Trophoblast cell (in vitro differentiated cells and primary cell): ENCODE results near the gene UBE2E2.

Source experiments
- DNase-seq, 2 donors: peaks; one replicate each; pipeline ENCODE4 v3.0.0-alpha.2; 2016
- H2AFZ ChIP-seq: 2 replicates; pipeline ENCODE4 v1.6.1; 2013; ENCODE audit warnings: low read length, moderate library complexity, mild to moderate bottlenecking; ENCODE audit not compliant: insufficient read depth, poor library complexity
- H2AK5ac ChIP-seq: 2 replicates; pipeline ENCODE4 v1.6.1; 2013; ENCODE audit warnings: mild to moderate bottlenecking, low read length
- H2BK120ac ChIP-seq: 2 replicates; pipeline ENCODE4 v1.6.1; 2013; ENCODE audit warnings: low read length, mild to moderate bottlenecking, moderate library complexity; ENCODE audit not compliant: insufficient read depth, poor library complexity
- H2BK12ac ChIP-seq: 2 replicates; pipeline ENCODE4 v1.6.1; 2013; ENCODE audit warnings: mild to moderate bottlenecking, low read length, moderate library complexity
- H2BK5ac ChIP-seq: 2 replicates; pipeline ENCODE4 v1.6.1; 2013; ENCODE audit warnings: low read length, low read depth, moderate library complexity, mild to moderate bottlenecking; ENCODE audit not compliant: poor library complexity
- H3K14ac ChIP-seq: 2 replicates; pipeline ENCODE4 v1.6.1; 2013; ENCODE audit warnings: mild to moderate bottlenecking, low read length
- H3K18ac ChIP-seq: 2 replicates; pipeline ENCODE4 v1.6.1; 2013; ENCODE audit warnings: mild to moderate bottlenecking, low read length
- H3K23ac ChIP-seq: 2 replicates; pipeline ENCODE4 v1.6.1; 2013; ENCODE audit warnings: low read length
- H3K27ac ChIP-seq: 2 replicates; pipeline ENCODE4 v1.5.1; 2013; ENCODE audit warnings: low read depth, mild to moderate bottlenecking, inconsistent platforms, low read length, moderate library complexity
- H3K27me3 ChIP-seq: 2 replicates; pipeline ENCODE4 v1.6.1; 2013; ENCODE audit warnings: inconsistent platforms, mild to moderate bottlenecking, low read length, moderate library complexity; ENCODE audit not compliant: insufficient read depth
- H3K36me3 ChIP-seq, 2 experiments: 1 replicate in 1 of 2; 2 replicates in 1 of 2; pipeline ENCODE4 v1.6.1; 2013; ENCODE audit warnings: low read length in 2 of 2, mild to moderate bottlenecking in 2 of 2, moderate library complexity in 1 of 2; ENCODE audit not compliant: insufficient read depth in 2 of 2, control insufficient read depth in 1 of 2
- H3K4ac ChIP-seq: 2 replicates; pipeline ENCODE4 v1.6.1; 2013; ENCODE audit warnings: low read depth, mild to moderate bottlenecking, low read length, moderate library complexity
- H3K4me1 ChIP-seq, 2 experiments: 1 replicate in 1 of 2; 2 replicates in 1 of 2; pipeline ENCODE4 v1.6.1; 2013; ENCODE audit warnings: low read length in 2 of 2, mild to moderate bottlenecking in 2 of 2, moderate library complexity in 1 of 2; ENCODE audit not compliant: insufficient read depth in 2 of 2, control insufficient read depth in 1 of 2
- H3K4me2 ChIP-seq: 2 replicates; pipeline ENCODE4 v1.6.1; 2013; ENCODE audit warnings: inconsistent platforms, mild to moderate bottlenecking, low read length, moderate library complexity
- H3K4me3 ChIP-seq: 2 replicates; pipeline ENCODE4 v1.5.1; 2013; ENCODE audit warnings: mild to moderate bottlenecking, low read depth, low read length, inconsistent platforms
- H3K79me1 ChIP-seq: one replicate; pipeline ENCODE4 v1.6.1; 2013; ENCODE audit warnings: low read length
- H3K79me2 ChIP-seq: 2 replicates; pipeline ENCODE4 v1.6.1; 2013; ENCODE audit warnings: low read length, mild to moderate bottlenecking; ENCODE audit not compliant: control insufficient read depth, insufficient read depth, poor library complexity
- H3K9ac ChIP-seq: 2 replicates; pipeline ENCODE4 v1.6.1; 2013; ENCODE audit warnings: mild to moderate bottlenecking, low read length
- H3K9me3 ChIP-seq: 2 replicates; pipeline ENCODE4 v1.6.1; 2013; ENCODE audit warnings: low read depth, mild to moderate bottlenecking, control low read depth, inconsistent platforms, low read length; ENCODE audit not compliant: insufficient read depth
- H4K12ac ChIP-seq: 2 replicates; pipeline ENCODE4 v1.6.1; 2013; ENCODE audit warnings: low read depth, mild to moderate bottlenecking, low read length, moderate library complexity
- H4K8ac ChIP-seq: 2 replicates; pipeline ENCODE4 v1.6.1; 2013; ENCODE audit warnings: low read depth, mild to moderate bottlenecking, low read length, moderate library complexity
- H4K91ac ChIP-seq: one replicate; pipeline ENCODE4 v1.6.1; 2013; ENCODE audit warnings: low read depth, mild to moderate bottlenecking, low read length, moderate library complexity
- WGBS: extraction: QIAGEN DNeasy Blood & Tissue Kit; methylation state at CpG from one replicate; pipeline ENCODE4 v1.1.7; 2013; ENCODE audit warnings: missing lambda C conversion rate; ENCODE audit not compliant: insufficient read length, insufficient coverage; ENCODE audit errors: extremely low coverage; 5-methylcytosine and 5-hydroxymethylcytosine counted together

UBE2E2 gene

GRCh38 chr3:23308986-23309625 is 106.0 kb downstream of the UBE2E2 start:
- H3K27ac ChIP-seq, result no peak overlapping the region
- H4K91ac ChIP-seq, result no peak overlapping the region
- H3K36me3 ChIP-seq, result no peaks in the 10 kb centered on the region
- no peaks in the 10 kb centered on the region for H3K4me1 ChIP-seq
- no peak overlapping the region for H3K4me3 ChIP-seq
- no peak overlapping the region for H4K8ac ChIP-seq
- no peak overlapping the region for H3K4ac ChIP-seq
- WGBS, result no CpG with 5 or more reads among the region's 2 CpGs
- no peak overlapping the region for H2AK5ac ChIP-seq
- DNase-seq, result peak; percentile 81 to 93
- H2BK12ac ChIP-seq, result no peak overlapping the region
- no peak overlapping the region for H2AFZ ChIP-seq
- no peak overlapping the region for H3K18ac ChIP-seq
- no peak overlapping the region for H2BK5ac ChIP-seq
- no peak overlapping the region for H3K23ac ChIP-seq
- H2BK120ac ChIP-seq, result no peak overlapping the region
- no peak overlapping the region for H3K4me2 ChIP-seq
- no peak overlapping the region for H3K14ac ChIP-seq
- H3K9me3 ChIP-seq, result no peaks in the 10 kb centered on the region
- H4K12ac ChIP-seq, result no peak overlapping the region
- H3K27me3 ChIP-seq, result no peaks in the 10 kb centered on the region
- no peak overlapping the region for H3K9ac ChIP-seq
- H3K79me2 ChIP-seq, result no peaks in the 10 kb centered on the region
- H3K79me1 ChIP-seq, result no peaks in the 10 kb centered on the region

DNA sequence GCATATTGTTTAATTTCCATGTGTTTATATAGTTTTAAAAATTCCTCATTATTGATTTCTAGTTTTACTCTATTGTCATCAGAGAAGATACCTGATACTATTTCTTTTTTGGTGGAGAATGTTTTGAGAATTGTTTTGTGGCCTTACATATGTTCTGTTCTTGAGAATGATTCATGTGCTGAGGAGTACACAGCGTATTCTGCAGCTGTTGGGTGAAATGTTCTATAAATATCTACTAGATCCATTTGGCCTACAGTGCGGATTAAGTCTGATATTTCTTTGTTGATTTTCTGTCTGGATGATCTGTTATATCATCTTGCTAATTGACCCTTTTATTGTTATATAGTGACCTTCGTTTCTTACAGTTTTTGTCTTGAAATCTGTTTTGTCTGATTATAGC is 109.7 kb downstream of the UBE2E2 start:
- no peak for DNase-seq
- H3K4me3 ChIP-seq, result no peak overlapping the region
- no peak overlapping the region for H3K27ac ChIP-seq
- no peak overlapping the region for H3K23ac ChIP-seq
- H3K79me1 ChIP-seq, result no peaks in the 10 kb centered on the region
- H3K9me3 ChIP-seq, result no peaks in the 10 kb centered on the region
- H2BK5ac ChIP-seq, result no peak overlapping the region
- no peak overlapping the region for H4K8ac ChIP-seq
- no peak overlapping the region for H2BK12ac ChIP-seq
- no peak overlapping the region for H4K91ac ChIP-seq
- no peak overlapping the region for H3K4me2 ChIP-seq
- no peak overlapping the region for H2AFZ ChIP-seq
- H2AK5ac ChIP-seq, result no peak overlapping the region
- H3K18ac ChIP-seq, result no peak overlapping the region
- WGBS, result no CpG with 5 or more reads among the region's 3 CpGs
- no peaks in the 10 kb centered on the region for H3K27me3 ChIP-seq
- no peak overlapping the region for H2BK120ac ChIP-seq
- no peak overlapping the region for H3K4ac ChIP-seq
- H3K9ac ChIP-seq, result no peak overlapping the region
- H4K12ac ChIP-seq, result no peak overlapping the region
- no peaks in the 10 kb centered on the region for H3K4me1 ChIP-seq
- H3K79me2 ChIP-seq, result no peaks in the 10 kb centered on the region
- H3K36me3 ChIP-seq, result no peaks in the 10 kb centered on the region
- no peak overlapping the region for H3K14ac ChIP-seq

- Histone ChIP-seq H3K4me2 (no peak overlapping the region), H2AFZ (no peak overlapping the region), H3K4me3 (no peak overlapping the region), H3K23ac (no peak overlapping the region), H3K27me3 (no peaks in the 10 kb centered on the region), H4K12ac (no peak overlapping the region), H3K9me3 (no peaks in the 10 kb centered on the region), H3K9ac (no peak overlapping the region), H3K4ac (no peak overlapping the region), H3K79me1 (no peaks in the 10 kb centered on the region), H2BK120ac (no peak overlapping the region), H3K36me3 (no peaks in the 10 kb centered on the region), H3K4me1 (no peaks in the 10 kb centered on the region), H4K91ac (no peak overlapping the region), H2BK12ac (no peak overlapping the region), H3K27ac (no peak overlapping the region), H4K8ac (no peak overlapping the region), H3K79me2 (no peaks in the 10 kb centered on the region), H3K18ac (no peak overlapping the region), H2AK5ac (no peak overlapping the region), H3K14ac (no peak overlapping the region), H2BK5ac (no peak overlapping the region)
- DNase-seq, result peak; percentile 12 to 72
- WGBS, result no CpG with 5 or more reads among the region's 5 CpGs
Observed at GRCh38 chr3:23314981-23315762, 112.0 kb downstream of the UBE2E2 start.

DNA sequence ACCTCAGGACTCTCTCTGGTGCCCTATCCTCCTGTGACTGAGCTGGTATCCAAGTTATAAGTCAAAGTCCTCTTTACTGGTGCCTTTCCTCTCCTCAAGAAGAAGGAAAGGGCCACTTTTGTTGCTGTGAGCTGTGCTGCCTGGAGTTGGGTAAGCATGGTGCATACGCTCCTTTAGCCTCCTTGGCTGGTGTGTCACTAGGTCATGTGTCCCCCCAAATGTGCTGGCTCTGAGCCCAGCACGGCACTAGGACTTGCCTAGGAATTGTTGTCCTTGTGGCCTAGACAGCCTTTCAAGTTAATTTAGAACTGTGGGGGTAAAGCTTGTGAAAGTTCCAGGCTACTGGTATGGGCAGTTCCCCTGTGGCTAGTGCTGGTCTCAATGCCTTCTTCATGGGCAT is 113.8 kb downstream of the UBE2E2 start:
- Histone ChIP-seq H3K9ac (no peak overlapping the region), H3K4me2 (no peak overlapping the region), H3K4me1 (peaks cover 3 to 6% of the 10 kb centered on the region in 2 experiments), H3K14ac (no peak overlapping the region), H3K79me2 (no peaks in the 10 kb centered on the region), H4K8ac (no peak overlapping the region), H3K18ac (no peak overlapping the region), H2BK5ac (no peak overlapping the region), H3K27ac (no peak overlapping the region), H3K9me3 (no peaks in the 10 kb centered on the region), H4K12ac (no peak overlapping the region), H2AK5ac (no peak overlapping the region), H3K36me3 (no peaks in the 10 kb centered on the region), H3K79me1 (no peaks in the 10 kb centered on the region), H3K4me3 (no peak overlapping the region), H3K4ac (no peak overlapping the region), H3K23ac (no peak overlapping the region), H4K91ac (no peak overlapping the region), H3K27me3 (no peaks in the 10 kb centered on the region), H2BK120ac (no peak overlapping the region), H2BK12ac (no peak overlapping the region), H2AFZ (no peak overlapping the region)
- DNase-seq, result no peak
- WGBS, result no CpG with 5 or more reads among the region's 2 CpGs
